ENCODE measurements around the gene NTNG1. TPM values are rescaled to one million over a fixed set of nuclear protein-coding genes. Genes with fewer than 3 reads are reported as not detected.
A peak's percentile ranks its signal among the peaks of the same experiment; 100 is the strongest.

The NTNG1 gene
- total RNA-seq, 1 donor from 2014 or later = 9.6 TPM

- DNase-seq (no peak), ATAC-seq (no peak)
- TF ChIP-seq, protein P1, sequence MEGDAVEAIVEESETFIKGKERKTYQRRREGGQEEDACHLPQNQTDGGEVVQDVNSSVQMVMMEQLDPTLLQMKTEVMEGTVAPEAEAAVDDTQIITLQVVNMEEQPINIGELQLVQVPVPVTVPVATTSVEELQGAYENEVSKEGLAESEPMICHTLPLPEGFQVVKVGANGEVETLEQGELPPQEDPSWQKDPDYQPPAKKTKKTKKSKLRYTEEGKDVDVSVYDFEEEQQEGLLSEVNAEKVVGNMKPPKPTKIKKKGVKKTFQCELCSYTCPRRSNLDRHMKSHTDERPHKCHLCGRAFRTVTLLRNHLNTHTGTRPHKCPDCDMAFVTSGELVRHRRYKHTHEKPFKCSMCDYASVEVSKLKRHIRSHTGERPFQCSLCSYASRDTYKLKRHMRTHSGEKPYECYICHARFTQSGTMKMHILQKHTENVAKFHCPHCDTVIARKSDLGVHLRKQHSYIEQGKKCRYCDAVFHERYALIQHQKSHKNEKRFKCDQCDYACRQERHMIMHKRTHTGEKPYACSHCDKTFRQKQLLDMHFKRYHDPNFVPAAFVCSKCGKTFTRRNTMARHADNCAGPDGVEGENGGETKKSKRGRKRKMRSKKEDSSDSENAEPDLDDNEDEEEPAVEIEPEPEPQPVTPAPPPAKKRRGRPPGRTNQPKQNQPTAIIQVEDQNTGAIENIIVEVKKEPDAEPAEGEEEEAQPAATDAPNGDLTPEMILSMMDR (IDR thresholded peaks at IDR 0.05) = no peak
- Histone ChIP-seq H3K36me3 (no peaks in the 10 kb centered on the region), H3K27me3 (ENCODE audit: low read depth) (no peaks in the 10 kb centered on the region), H3K27ac (no peak overlapping the region), H3K4me3 (no peak overlapping the region), H3K4me1 (no peaks in the 10 kb centered on the region), H3K9me3 (no peaks in the 10 kb centered on the region)
- intact Hi-C loops (cut with DNase I) = no loop called here
Observed at GRCh38 chr1:107525145-107525544, 384.3 kb downstream of the NTNG1 start.

- no peak overlapping the region for H3K27ac ChIP-seq
- intact Hi-C loops (cut with DNase I) = no loop called here
- TF ChIP-seq, protein P1 (IDR thresholded peaks at IDR 0.05) = no peak
- no peak overlapping the region for H3K4me3 ChIP-seq
- H3K27me3 ChIP-seq (ENCODE audit: low read depth) = no peaks in the 10 kb centered on the region
- DNase-seq = no peak
- no peaks in the 10 kb centered on the region for H3K9me3 ChIP-seq
- ATAC-seq = no peak
- no peaks in the 10 kb centered on the region for H3K36me3 ChIP-seq
- H3K4me1 ChIP-seq = no peaks in the 10 kb centered on the region
Observed at GRCh38 chr1:107525961-107526360, 385.1 kb downstream of the NTNG1 start.

- TF ChIP-seq, protein P1 (IDR thresholded peaks at IDR 0.05) = no peak
- no peak overlapping the region for H3K4me3 ChIP-seq
- no peaks in the 10 kb centered on the region for H3K9me3 ChIP-seq
- intact Hi-C loops (cut with DNase I) = no loop called here
- no peak for ATAC-seq
- H3K27ac ChIP-seq = no peak overlapping the region
- H3K4me1 ChIP-seq = no peaks in the 10 kb centered on the region
- no peaks in the 10 kb centered on the region for H3K27me3 ChIP-seq (ENCODE audit: low read depth)
- DNase-seq = no peak
- no peaks in the 10 kb centered on the region for H3K36me3 ChIP-seq
Observed at GRCh38 chr1:107526524-107527198, 385.8 kb downstream of the NTNG1 start.

DNA sequence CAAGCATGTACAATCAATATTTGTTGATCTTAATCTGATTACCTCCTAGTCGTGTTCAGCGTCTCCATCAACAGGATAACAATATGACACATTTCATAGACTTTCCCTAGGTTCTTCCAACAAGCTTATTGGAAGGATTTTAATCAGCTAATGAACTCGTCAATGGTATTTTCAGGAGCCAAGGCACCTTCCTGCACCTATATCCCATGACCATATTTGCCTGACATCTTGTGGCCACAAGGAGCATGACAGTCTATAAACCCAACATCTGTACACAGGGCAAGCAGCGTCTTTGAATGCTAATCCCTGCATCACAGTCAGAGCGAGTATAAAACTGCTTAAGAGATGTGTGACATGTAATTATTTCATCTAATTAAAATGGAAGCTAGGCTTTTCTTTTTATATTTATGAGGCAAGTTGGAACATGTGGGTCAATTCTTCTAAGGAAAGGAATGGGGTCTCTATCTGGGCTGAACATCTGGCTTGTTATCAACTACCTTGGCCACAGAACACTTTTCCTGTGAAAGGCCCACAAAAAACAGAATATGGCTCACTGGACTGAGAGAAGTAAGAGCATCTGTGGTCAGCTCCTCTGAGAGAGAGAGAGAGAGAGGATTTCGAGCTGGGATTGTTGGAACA, 388.8 kb downstream of the NTNG1 start:
- Histone ChIP-seq H3K4me1 (no peaks in the 10 kb centered on the region), H3K4me3 (no peak overlapping the region), H3K36me3 (no peaks in the 10 kb centered on the region), H3K27me3 (ENCODE audit: low read depth) (no peaks in the 10 kb centered on the region), H3K27ac (no peak overlapping the region), H3K9me3 (no peaks in the 10 kb centered on the region)
- intact Hi-C loops (cut with DNase I) = no loop called here
- TF ChIP-seq, protein P1 (IDR thresholded peaks at IDR 0.05) = peak; percentile 75
- peak; percentile 68 to 75 for ATAC-seq
- DNase-seq = no peak

DNA sequence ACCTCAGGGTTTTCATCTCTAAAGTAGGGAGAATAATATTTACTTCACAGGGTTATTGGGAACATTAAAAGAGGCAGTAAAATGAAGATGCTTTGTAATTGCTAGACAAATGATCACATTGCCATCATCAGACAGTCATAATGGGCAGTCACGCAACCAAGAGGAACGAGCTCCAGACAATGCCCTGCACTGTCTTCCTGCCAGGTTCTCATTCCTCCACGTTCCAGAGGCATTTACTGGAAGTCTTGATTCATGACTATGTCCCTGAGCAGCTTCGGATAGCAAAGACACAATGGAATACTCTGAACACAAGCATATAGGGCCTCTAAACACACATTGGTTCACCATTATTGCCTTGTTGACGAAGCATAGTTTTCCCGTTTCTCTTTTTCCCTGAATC, 389.7 kb downstream of the NTNG1 start:
- ATAC-seq (no peak), DNase-seq (no peak)
- no peaks in the 10 kb centered on the region for H3K4me1 ChIP-seq
- H3K4me3 ChIP-seq = no peak overlapping the region
- H3K27me3 ChIP-seq (ENCODE audit: low read depth) = no peaks in the 10 kb centered on the region
- no peaks in the 10 kb centered on the region for H3K9me3 ChIP-seq
- intact Hi-C loops (cut with DNase I) = no loop called here
- TF ChIP-seq, protein P1 (IDR thresholded peaks at IDR 0.05) = no peak
- no peaks in the 10 kb centered on the region for H3K36me3 ChIP-seq
- no peak overlapping the region for H3K27ac ChIP-seq
